Vagina (tissue), 2 donors: ENCODE measurements around the gene CNNM2.

Experiments
- CTCF ChIP-seq, 3 experiments: fragments of 450-650 bp in 2 of 3; fragments of 200-600 bp in 1 of 3; sonication (generic) in 1 of 3; IDR thresholded peaks; one replicate each; pipeline ENCODE4 v1.5.1; 2017 to 2019; ENCODE audit warnings: antibody characterized with exemption in 3 of 3, mild to moderate bottlenecking in 2 of 3, moderate library complexity in 2 of 3
- POLR2AphosphoS5 ChIP-seq, 2 donors: sonication (generic); formaldehyde crosslinking; IDR thresholded peaks; one replicate each; pipeline ENCODE4 v1.9.0; 2017; ENCODE audit warnings: antibody characterized with exemption in 2 of 2, mild to moderate bottlenecking in 2 of 2, low read depth in 1 of 2; ENCODE audit not compliant: insufficient read depth in 1 of 2

- peak; percentile 86 to 97 for TF ChIP-seq POLR2AphosphoS5 (IDR thresholded peaks at IDR 0.05; ENCODE audit: insufficient read depth in 1 of 2, low read depth in 1 of 2)
- TF ChIP-seq CTCF (IDR thresholded peaks at IDR 0.05), result no peak
Observed at GRCh38 chr10:102917962-102918816, at the start of gene CNNM2.
